COLO829 (cell line): Measurements from ENCODE around the gene PLN.

ENCODE experiments used
- DNase-seq: peaks from one replicate; pipeline ENCODE4 v3.0.0; 2012; ENCODE audit warnings: low spot score

PLN gene

GRCh38 chr6:118580585-118581419 is 32.7 kb downstream of the PLN start:
- peak; percentile 51 for DNase-seq

DNA sequence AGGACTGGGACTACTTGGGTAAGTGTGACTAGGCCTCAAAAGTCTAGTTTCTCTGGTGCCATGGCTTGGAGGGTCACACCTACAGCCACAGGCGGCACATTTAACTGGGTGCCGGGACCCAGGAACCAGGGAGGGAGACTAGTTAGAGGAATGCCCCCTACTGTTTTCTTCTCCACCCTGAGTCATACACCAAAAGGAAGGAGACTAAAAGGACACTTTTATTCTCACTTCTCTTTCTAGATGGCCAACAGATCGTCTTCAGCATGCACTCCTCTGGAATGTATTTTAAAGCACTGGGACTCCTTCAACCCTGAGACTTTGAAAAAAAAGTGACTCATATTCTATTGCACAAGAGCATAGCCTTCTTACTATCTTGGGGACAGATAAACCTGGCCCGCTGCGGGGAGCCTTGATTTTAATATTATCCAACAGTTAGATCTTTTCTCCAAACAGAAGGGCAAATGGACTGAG is 33.4 kb downstream of the PLN start:
- peak; percentile 39 for DNase-seq

DNA sequence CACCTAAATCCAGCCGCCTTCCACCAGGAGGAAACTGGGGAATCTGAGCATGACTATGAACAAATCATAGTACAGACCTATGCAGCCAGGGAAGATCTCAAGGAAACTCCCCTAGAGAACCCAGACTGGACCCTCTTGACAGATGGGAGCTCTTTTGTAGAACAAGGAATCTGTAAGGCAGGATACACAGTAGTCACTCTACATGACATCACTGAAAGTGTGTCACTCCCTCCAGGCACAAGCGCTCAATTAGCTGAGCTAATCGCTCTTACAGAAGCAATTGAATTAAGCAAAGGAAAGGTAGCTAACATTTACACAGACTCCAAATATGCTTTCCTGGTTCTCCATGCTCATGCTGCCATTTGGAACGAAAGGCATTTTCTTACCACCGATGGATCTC is 36.8 kb downstream of the PLN start:
- no peak for DNase-seq

- no peak for DNase-seq
Measured at GRCh38 chr6:118586746-118587485, 38.8 kb downstream of the PLN start.

- DNase-seq = no peak
Measured at GRCh38 chr6:118588626-118589025, 40.5 kb downstream of the PLN start.

DNA sequence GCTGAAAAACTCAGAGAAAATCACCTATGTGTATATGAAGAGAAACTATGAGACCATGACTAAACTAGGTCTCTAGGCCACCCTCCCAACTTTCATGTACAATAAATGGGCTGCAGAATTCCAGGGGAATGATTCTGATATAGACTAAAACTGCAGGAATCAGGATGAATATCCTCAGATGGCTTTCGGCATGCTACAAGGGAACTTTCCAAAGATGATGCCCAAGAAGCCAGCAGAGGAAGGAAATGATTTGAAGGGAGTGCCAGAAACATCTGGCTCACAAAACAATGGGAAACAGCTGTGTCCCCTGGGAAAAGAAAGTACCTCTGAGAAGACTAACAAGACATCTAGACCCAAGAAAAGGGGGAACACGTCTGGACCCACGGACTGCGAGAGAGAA is 41.1 kb downstream of the PLN start:
- no peak for DNase-seq

GRCh38 chr6:118589649-118590365 is 41.7 kb downstream of the PLN start:
- DNase-seq = no peak

DNA sequence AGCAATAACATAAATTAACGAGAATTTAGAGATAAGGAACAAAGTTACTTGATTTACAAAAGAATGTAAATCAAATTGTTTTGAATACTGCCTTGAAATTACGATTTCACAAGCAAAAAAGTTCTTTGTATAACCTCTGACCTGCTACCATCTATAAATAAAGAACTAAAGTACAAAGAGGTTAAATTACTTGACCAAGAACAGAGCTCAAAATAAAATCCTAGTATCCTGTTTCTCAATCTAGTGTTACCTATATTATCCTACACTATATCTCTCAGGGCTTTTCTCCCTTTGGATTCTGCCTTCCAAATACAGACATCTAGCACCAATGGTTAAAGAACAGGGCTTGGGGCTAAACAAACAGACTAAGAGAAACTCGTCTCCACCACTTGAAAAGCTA is 43.8 kb downstream of the PLN start:
- DNase-seq = no peak

DNA sequence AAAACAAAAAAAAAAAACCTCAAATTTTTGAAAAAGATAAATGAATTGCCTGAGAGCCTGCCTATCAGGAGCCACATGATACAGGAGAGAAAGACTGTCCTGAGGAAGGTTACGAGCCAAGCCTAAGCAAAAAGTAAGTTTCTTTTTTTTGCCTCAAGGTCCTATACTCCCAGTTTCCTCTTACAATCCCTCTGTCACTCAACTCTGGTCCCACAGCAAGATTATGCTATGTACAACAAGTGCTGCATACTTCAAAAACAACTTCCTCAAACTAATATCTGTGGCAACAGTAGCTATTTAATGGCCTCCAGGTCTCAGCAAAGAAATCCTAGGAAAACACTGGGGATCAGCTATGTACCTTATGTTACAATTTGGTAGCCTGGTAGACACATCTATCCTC is 46.8 kb downstream of the PLN start:
- DNase-seq = no peak

DNA sequence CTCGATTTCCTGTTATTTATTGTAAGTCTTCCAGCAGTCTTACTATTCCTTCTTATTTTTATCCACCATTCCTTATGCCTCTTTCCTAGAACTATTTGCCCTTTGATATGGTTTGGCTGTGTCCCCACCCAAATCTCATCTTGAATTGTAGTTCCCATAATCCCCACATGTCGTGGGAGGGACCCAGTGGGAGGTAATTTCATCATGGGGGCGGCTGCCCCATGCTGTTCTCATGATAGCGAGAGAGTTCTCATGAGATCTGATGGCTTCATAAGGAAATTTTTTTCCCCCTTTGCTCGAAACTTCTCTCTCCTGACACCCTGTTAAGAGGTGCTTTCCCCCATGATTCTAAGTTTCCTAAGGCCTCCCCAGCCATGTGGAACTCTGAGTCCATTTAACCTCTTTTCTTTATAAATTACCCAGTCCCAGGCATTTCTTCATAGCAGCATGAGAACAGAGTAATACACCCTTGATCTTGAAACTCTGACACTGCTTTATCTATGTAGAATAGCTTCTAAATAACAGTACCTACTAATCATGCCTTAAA is 48.8 kb downstream of the PLN start:
- DNase-seq = no peak

DNA sequence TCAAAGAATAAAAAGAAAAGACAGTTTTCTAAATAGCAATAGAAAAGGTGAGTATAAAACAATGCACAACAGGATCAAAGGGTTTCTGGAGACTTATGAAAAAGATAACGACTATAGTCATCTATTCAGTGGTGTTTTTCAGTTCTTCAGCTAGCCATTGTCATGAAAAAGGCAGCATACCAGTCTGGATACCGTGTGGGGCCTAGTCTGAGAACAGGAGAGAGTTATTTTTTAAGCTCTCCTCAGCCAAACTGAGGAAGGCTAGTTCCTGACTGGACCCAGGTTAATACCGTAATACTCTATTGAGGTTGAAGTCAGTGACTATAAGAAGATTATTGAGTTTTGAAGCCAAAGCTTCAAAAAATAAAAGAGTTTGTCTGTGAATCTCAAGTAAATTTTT is 49.5 kb downstream of the PLN start:
- DNase-seq = no peak

DNA sequence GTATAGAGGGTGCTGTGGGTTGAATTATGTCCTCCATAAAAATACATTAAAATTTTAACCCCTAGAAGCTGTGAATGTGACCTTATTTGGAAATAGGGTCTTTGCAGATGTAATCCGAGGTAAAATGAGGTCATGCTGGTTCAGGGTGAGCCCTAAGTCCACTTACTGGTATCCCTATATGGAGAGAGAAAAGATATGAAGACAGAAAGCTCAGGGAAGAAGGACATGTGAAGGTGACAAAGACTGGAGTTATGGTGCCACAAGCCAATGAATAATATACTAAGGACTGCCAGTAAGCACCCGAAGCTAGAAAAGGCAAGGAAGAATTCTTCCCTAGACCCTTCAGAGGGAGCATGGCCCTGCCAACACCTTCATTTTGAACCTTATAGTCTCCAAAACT is 50.2 kb downstream of the PLN start:
- no peak for DNase-seq

- no peak for DNase-seq
Measured at GRCh38 chr6:118602300-118602699, 54.2 kb downstream of the PLN start.

DNA sequence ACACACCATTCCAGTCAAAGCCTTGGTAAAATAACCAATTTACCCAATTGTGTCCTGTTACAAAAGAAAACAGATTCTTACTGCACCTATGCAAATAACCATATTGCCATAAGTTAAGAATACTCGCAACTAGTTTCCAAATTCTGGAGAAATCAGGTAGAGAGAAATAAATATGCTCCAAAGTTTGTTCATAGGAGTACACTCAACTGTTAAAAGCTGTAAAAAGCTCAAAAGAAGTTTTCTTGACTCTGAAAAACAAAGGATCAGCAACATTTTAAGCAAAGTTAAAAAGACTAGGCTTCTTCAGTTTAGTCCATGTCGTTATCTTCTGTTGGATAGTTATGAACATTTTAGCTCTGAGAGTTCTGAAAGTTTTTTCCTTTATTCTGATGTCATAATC is 55.3 kb downstream of the PLN start:
- DNase-seq = no peak

DNA sequence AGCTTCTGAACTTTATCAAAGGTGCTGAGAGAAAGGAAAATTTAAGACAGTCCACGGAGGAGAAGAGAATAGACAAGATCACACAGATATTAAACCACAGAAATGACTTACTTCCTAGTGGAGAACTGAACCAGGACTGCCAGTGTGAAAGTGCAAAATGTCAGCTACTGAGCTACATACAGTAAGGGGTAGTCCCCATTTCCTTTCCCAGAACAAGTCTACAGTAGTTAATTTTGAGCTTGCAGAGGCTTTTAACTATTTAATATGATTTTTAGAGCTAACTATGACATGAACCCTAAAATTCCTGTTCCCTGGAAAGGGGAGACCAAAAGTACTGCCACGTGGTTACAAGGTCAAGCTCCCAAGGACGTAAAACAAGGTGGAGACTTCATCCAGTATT is 58.2 kb downstream of the PLN start:
- no peak for DNase-seq

GRCh38 chr6:118606858-118607257 is 58.8 kb downstream of the PLN start:
- DNase-seq = no peak
